HG03060 (cell line): Measurements from ENCODE around the gene TET1.
"Not testable (repeated sequence)": the region's sequence is repeated elsewhere in the genome, so short reads cannot be mapped to it uniquely, and the experiment has no call there.

Experiments
- ATAC-seq: cut with Tn5 transposase; IDR thresholded peaks from one replicate; pipeline ENCODE4 v1.9.1; 2021; ENCODE audit warnings: low read depth, moderate number of reproducible peaks; ENCODE audit not compliant: unreplicated experiment

The TET1 gene

DNA sequence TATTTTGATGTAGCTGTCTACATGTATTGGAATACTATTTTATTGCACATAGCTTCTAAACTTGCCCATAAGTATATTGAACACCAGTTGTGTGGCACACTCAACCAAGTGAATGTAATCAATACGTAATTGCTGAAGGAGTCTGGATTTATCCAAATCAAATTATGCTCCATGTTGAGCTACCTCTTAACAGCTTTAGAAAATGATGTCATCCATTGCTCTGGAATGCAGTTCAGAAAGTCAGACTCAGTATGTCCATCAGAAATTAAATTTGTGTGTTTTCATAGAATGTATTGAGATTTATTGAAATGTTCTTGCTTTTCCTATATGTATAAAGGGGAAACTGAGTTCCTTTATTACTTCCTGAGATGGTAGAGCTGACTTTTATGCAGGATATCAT is 135.9 kb downstream of the TET1 start:
- ATAC-seq: no peak

DNA sequence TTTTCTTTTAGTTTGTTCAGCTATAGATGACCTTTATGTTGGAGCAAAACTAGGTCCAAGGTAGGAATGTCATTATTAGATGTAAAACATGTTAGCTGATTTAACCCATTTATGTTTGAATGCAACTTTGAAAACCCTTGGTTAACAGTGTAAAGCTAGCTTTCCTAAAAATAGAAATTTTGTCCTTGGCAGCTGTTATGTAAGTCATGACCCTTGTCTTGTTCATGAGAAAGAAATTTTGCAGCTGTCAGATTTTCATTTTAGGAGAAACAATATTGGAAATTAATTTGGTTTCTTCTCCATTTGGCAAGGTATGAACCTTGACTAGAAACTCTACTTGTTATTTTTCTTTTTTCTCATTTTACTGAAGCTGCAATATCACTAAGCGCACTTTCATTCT is 137.0 kb downstream of the TET1 start:
- no peak for ATAC-seq

DNA sequence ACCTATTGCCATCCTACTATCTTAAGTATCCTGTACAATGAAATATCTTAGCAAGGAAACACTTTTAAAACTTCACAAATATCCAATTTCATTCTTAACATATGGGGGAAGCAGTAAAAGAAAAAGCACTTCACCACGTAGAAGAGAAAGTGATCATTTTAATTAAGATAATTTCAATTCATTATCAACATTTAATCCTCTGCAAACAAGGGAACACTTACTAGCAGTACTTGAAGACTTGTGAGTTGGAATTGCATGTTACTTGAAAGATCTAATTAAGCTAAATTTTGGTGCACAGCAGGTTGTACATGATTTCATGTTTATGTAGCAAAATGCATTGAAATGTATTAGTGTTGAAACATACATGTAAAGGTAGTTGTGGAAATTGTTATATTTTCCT is 140.1 kb downstream of the TET1 start:
- no peak for ATAC-seq

DNA sequence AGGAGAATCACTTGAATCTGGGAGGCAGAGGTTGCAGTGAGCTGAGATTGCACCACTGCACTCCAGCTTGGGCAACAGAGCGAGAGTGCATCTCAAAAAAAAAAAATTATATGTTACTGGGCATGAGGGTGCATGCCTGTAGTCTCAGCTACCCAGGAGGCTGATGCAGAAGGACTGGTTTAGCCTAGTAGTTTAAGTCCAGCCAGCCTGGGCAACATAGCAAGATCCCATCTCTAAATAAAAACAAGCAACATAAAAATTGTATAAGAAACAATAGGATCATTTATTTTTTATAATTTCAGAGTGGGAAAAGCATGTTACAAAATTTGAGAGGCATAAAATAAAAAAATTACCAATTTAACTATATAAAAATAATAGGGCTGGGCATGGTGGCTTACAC is 145.4 kb downstream of the TET1 start:
- no peak for ATAC-seq

DNA sequence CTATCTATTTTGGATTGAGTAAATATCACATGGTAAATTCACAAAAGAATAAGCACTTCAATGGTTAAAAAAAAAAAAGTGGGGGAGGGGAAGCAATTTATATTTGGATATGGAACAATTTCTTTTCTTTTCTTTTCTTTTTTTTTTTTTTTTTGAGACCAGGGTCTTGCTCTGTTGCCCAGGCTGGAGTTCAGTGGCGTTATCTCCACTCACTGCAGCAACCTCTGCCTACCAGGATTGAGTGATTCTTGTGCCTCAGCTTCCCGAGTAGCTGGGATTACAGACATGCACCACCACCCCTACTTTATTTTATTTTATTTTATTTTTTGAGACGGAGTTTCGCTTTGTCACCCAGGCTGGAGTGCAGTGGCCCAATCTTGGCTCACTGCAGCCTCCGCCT is 148.8 kb downstream of the TET1 start:
- ATAC-seq: not testable (repeated sequence)

DNA sequence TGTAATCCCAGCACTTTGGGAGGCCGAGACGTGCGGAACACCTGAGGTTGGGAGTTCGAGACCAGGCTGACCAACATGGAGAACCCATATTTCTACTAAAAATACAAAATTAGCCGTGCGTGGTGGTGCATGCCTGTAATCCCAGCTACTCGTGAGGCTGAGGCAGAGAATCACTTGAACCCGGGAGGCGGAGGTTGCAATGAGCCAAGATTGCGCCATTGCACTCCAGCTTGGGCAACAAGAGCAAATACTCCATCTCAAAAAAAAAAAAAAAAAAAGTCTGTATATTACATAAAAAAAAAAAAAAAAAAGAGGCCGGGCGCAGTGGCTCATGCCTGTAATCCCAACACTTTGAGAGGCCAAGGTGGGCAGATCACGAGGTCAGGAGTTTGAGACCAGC is 152.9 kb downstream of the TET1 start:
- not testable (repeated sequence) for ATAC-seq

DNA sequence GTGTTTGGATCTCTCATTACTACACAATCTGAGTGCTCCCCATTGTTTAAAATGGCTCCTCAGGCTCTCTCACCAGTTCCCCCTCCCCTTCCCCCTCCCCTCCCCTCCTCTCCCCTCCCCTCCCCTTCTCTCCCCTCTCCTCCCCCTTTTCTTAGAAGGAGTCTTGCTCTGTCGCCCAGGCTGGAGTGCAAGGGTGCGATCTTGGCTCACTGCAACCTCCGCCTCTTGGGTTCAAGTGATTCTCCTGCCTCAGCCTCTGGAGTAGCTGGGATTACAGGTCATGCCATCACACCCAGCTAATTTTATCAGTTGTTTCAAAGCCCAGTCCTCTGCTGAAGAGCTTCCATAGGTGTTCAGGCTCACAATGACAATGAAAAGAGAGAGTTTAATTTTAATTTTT is 157.3 kb downstream of the TET1 start:
- no peak for ATAC-seq

DNA sequence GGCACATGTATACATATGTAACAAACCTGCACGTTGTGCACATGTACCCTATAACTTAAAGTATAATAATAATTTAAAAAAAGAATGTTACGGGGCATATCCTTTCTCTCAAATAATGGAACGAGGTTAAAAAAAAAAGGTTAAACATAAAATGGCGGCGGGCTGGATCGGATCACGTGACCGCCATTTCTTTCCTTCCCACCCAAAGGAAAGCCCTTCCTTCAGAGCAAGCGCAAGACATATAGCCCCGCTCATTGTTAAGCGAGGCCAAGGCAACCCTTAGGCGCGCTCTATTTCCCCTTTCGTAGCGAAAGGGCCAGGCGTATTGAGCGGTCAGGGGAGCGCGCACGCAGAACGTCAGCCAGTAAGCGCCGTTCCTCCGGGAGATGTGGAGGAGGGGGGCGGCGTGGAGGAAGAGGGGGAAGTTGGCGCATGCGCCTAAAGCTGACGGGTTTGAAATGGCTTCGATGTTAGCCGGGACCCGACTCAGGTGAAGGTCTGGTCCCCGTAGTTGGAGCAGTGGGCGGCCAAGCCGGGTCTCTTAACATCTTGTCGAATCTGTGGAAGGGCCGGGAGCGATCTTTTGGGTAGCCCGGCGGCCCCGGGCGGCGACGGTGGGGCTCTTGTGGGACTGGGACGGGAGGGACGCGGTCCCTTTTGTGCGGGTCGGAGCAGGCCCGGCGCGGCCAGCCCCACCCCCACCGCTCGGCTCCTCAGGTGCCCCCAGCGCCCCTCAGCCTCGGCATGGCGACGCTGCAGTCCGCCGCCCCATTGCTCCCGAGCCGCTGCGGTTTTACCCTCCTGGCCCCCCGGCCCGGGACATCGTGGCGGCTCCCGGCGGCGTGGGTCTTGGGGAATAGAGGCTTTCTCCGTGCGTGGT is 160.9 kb downstream of the TET1 start, which contains the start of gene CCAR1:
Gene CCAR1, plus strand, starts transcription at position 447 of the 880 bp plus-strand sequence. CDS start 1,266 bp downstream, outside the sequence.
- peak; percentile 100 for ATAC-seq

DNA sequence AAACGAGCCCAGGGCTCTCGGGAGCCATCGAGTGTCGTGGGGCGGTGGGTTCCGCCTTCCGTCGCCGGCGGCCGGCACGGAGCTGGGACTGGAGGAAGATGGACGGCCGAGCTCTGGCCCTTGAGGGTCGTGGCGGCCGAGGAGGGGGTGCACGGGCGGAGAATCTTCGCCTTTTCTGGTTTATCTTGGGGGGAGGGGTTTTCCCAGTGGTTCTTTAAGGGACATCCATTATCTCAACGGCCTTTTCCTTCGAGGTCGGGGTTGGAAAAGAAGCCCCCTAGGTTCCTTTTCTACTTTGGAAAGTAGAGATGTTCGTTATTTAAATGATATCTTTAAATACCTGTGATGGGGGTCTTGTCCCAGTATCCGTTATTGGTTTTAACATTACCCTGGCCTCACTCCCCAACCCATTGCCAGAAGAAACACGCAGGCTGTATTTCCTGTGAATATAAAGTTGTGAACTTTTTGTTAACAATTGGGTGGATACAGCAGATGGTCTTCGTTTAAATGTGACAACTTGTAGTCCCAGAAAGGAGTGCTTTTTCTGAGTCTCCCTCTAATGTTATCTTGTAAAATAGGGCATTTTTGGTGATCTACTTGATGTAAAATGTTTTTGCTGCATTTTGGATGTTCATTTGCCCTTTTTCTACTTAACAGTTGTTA is 161.7 kb downstream of the TET1 start:
- ATAC-seq: no peak

DNA sequence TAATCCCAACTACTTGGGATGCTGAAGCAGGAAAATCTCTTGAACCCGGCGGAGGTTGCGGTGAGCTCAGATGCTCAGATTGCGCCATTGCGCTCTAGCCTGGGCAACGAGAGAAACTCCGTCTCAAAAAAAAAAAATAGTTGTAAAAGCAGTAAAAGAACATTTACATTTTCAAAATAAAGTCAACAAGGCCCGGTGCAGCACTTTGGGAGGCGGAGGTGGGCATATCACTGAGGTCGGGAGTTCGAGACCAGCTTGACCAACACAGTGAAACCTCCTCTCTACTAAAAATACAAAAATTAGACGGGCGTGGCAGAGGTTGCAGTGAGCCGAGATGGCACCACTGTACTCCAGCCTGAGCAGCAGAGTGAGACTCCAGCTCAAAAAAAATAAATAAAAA is 164.9 kb downstream of the TET1 start:
- no peak for ATAC-seq

DNA sequence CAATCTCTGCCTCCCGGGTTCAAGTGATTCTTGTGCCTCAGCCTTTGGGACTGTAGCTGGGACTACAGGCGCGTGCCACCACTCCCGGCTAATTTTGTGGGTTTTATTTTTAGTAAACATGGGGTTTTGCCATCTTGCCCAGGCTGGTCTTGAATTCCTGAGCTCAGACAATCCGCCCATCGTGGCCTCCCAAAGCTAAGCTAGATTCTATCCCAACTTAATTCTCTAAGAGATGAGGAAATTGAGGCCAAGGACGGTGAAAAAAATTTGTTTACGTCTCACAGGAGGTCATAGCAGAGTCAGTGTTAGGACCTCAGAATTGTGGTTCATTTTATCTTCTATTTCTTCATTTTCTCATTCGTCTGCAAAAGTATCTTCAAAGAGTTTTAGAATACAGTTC is 167.0 kb downstream of the TET1 start:
- ATAC-seq: no peak

DNA sequence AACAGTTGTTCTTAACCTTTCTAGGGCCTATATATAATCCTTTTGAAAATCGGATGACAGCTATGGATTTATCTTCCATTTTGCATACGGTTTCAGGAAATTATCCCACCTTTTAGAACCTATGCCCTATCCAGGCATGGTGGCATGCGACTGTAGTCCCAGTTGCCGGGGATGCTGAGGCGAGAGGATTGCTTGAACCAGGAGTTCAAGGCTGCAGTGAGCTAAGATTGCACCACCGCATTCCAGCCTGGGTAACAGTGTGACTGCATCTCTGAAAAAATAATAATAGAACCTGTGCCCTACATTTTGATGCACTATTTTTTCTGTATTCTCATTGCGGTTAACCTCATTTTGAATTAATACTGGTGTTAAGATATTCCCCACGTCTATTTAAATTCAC is 172.5 kb downstream of the TET1 start:
- no peak for ATAC-seq

DNA sequence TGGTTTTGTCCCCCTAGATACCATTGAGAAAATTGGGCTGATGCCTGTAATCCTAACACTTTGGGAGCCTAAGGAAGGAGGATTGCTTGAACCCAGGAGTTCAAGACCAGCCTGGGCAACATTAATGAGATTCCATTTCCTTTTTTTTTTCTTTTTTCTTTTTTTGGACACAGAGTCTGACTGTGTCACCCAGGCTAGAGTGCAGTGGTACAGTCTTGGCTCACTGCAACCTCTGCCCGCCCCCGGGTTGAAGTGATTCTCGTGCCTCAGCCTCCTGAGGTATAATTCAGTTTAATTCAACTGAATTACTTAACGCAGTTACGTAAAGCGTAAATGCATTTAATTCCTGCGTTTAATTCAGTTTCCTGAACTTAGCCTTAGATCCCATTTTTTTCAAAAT is 174.2 kb downstream of the TET1 start:
- ATAC-seq: no peak

DNA sequence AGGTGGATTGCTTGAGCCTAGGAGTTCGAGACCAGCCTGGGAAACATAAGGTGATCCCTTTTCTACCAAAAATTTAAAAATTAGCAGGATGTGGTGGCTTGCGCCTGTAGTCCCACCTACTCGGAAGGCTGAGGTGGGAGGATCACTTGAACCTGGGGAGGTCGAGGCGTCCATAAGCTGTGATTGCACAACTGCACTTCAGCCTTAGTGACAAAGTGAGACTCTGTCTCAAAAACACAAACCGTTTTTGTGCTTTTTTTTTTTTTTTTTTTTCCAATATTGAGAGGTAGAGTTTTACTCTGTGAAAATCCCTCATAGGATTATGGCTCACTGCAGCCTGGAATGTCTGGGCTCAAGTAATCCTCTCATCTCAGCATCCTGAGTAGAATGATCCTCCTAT is 175.0 kb downstream of the TET1 start:
- no peak for ATAC-seq

DNA sequence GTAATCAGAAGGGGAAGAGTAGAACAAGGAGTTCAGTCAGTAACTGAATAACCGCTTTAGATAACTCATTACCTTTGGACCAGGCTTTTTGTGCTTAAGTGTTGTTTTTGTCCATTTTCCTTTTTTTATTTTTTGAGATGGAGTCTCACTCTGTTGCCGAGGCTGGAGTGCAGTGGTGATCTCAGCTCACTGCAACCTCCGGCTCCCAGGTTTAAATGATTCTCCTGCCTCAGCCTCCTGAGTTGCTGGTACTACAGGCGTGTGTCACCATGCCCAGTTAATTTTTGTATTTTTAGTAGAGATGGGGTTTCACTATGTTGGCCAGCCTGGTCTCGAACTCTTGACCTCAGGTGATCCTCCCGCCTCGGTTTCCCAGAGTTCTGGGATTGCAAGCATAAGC is 175.6 kb downstream of the TET1 start:
- ATAC-seq: not testable (repeated sequence)

DNA sequence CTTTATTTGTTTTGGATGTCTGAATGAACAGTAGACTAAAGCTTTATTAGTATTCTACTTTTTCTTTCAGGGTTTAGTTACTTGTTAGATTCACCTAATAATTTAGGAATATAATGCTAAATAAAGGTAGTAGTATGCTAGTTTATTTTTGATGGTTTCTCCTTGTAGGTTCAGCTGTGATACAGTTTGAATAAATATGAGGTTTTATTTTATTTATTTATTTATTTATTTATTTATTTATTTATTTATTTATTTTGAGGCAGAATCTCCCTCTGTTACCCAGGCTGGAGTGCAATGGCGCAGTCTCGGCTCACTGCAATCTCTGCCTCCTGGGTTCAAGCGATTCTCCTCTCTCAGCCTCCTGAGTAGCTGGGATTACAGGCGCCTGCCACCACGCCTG is 180.5 kb downstream of the TET1 start:
- not testable (repeated sequence) for ATAC-seq

DNA sequence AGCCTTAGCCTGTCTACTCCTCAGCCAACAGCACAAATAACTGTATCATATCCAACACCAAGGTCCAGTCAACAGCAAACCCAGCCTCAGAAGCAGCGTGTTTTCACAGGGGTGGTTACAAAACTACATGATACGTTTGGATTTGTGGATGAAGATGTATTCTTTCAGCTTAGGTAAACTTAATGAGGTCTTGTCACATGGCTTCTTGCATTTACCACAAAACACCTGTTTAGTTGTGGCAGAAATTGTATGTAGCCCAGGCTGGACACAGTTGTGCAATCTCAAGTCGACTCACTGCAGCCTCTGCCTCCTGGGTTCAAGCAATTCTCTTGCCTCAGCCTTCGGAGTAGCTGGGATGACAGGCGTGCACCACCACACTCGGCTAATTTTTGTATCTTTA is 182.3 kb downstream of the TET1 start:
- no peak for ATAC-seq
